ENCODE data around the gene CCDC86.

DNA sequence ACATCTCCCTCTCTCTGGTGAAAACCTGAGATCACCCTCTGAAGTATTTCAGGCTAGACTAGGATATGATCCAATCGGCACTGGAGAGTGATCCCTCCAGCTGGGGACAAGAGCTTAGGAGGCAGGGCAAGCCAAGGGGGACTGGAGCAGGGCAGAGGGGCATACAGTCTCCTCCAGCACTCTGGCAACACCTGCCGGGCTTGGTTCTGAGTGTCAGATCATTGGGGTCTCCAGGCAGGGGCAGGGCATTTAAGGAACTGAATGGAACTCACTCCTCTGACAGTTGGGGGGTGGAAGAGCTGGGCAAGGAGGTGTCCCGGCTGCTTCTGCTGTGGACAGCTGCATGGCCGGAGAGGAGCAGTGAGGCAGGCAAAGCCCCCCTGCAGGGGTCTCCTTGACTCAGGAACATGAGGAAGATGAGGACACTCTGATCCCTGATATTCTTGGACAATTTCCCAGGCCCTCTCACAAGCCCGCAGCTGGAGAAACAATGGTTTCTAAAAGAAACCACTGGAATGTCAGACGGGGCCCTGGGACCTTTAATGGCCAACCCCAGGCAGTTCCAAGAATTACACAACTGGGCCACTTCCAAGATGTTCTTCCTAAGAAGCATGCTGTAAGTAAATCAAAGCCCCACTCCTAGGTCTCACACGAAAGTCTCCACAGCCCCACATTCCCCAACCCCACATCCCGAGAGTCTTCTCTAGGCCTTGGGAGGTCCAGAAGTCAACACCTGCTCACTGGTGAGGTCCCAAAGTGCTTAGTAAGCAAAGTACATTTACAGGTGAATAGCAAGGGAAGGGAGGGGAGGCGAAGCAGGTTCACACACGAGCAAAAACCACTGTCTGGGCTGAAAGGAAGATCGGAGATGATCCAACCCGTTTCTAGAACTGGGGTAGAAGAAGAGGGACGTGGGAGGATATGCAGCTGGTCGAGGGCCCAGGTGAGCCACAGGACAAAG, 1.2 kb upstream of the CCDC86 start:
- TF ChIP-seq, protein P1, sequence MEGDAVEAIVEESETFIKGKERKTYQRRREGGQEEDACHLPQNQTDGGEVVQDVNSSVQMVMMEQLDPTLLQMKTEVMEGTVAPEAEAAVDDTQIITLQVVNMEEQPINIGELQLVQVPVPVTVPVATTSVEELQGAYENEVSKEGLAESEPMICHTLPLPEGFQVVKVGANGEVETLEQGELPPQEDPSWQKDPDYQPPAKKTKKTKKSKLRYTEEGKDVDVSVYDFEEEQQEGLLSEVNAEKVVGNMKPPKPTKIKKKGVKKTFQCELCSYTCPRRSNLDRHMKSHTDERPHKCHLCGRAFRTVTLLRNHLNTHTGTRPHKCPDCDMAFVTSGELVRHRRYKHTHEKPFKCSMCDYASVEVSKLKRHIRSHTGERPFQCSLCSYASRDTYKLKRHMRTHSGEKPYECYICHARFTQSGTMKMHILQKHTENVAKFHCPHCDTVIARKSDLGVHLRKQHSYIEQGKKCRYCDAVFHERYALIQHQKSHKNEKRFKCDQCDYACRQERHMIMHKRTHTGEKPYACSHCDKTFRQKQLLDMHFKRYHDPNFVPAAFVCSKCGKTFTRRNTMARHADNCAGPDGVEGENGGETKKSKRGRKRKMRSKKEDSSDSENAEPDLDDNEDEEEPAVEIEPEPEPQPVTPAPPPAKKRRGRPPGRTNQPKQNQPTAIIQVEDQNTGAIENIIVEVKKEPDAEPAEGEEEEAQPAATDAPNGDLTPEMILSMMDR (IDR thresholded peaks at IDR 0.05 in 2 of 3, conservative IDR thresholded peaks at IDR 0.05 in 1 of 3; ENCODE audit: control insufficient read depth in 2 of 3, extremely low read depth in 1 of 3, insufficient read depth in 1 of 3, low read depth in 3 of 3, low read length in 3 of 3), result no peak
- TF ChIP-seq MYC (IDR thresholded peaks at IDR 0.05; ENCODE audit: insufficient read depth, insufficient read length, insufficient replicate concordance, low read length, severe bottlenecking), result no peak
- TF ChIP-seq TCF7 (IDR thresholded peaks at IDR 0.05; ENCODE audit: borderline replicate concordance), result no peak
- no peak for TF ChIP-seq SUPT20H (IDR thresholded peaks at IDR 0.05; ENCODE audit: borderline replicate concordance, control insufficient read depth, low read depth, low read length)
- TF ChIP-seq RAD21 (IDR thresholded peaks at IDR 0.05; ENCODE audit: insufficient read depth, low read depth, low read length), result no peak
- TF ChIP-seq EED (IDR thresholded peaks at IDR 0.05; ENCODE audit: low read depth), result no peak
- TF ChIP-seq, protein P2, sequence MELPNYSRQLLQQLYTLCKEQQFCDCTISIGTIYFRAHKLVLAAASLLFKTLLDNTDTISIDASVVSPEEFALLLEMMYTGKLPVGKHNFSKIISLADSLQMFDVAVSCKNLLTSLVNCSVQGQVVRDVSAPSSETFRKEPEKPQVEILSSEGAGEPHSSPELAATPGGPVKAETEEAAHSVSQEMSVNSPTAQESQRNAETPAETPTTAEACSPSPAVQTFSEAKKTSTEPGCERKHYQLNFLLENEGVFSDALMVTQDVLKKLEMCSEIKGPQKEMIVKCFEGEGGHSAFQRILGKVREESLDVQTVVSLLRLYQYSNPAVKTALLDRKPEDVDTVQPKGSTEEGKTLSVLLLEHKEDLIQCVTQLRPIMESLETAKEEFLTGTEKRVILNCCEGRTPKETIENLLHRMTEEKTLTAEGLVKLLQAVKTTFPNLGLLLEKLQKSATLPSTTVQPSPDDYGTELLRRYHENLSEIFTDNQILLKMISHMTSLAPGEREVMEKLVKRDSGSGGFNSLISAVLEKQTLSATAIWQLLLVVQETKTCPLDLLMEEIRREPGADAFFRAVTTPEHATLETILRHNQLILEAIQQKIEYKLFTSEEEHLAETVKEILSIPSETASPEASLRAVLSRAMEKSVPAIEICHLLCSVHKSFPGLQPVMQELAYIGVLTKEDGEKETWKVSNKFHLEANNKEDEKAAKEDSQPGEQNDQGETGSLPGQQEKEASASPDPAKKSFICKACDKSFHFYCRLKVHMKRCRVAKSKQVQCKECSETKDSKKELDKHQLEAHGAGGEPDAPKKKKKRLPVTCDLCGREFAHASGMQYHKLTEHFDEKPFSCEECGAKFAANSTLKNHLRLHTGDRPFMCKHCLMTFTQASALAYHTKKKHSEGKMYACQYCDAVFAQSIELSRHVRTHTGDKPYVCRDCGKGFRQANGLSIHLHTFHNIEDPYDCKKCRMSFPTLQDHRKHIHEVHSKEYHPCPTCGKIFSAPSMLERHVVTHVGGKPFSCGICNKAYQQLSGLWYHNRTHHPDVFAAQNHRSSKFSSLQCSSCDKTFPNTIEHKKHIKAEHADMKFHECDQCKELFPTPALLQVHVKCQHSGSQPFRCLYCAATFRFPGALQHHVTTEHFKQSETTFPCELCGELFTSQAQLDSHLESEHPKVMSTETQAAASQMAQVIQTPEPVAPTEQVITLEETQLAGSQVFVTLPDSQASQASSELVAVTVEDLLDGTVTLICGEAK (IDR thresholded peaks at IDR 0.05; ENCODE audit: borderline replicate concordance), result no peak
- TF ChIP-seq POLR2A (IDR thresholded peaks at IDR 0.05; ENCODE audit: low read depth, low read length), result no peak

All from GM12878 (cell line).